SK-MEL-5 (cell line): ENCODE data around the gene PRKCA. TPM values are rescaled to one million over a fixed set of nuclear protein-coding genes. Genes with fewer than 3 reads are reported as not detected.
"Not testable (repeated sequence)": the region's sequence is repeated elsewhere in the genome, so short reads cannot be mapped to it uniquely, and the experiment has no call there.

Experiments
- DNase-seq: peaks from one replicate; pipeline ENCODE4 v3.0.0-alpha.2; 2016; ENCODE audit warnings: low read depth, low spot score
- in situ Hi-C: cut with HindIII; loops from 2 replicates; pipeline ENCODE4 v1.10.0; 2016; ENCODE audit warnings: low sequenced_read_pairs, high pct_unique_total_duplicates, low pct_unique_long_range_greater_than_20kb
- total RNA-seq: library from RNA; depleted of rRNA; stranded (reverse); fragments of >200 nt; shearing (Covaris generic); gene quantifications from 2 replicates; pipeline ENCODE4 v1.2.3, GENCODE V29; 2014

Gene PRKCA
- total RNA-seq, 1 experiment from 2014 or later = 7.3 TPM

- in situ Hi-C loops = no loop called here
- DNase-seq = no peak
Measured at GRCh38 chr17:66283296-66283934, 19.0 kb upstream of the PRKCA start.

GRCh38 chr17:66283971-66284370, 18.4 kb upstream of the PRKCA start:
- in situ Hi-C loops = no loop called here
- peak; percentile 22 for DNase-seq

GRCh38 chr17:66285149-66285548, 17.3 kb upstream of the PRKCA start:
- in situ Hi-C loops = no loop called here
- no peak for DNase-seq

DNA sequence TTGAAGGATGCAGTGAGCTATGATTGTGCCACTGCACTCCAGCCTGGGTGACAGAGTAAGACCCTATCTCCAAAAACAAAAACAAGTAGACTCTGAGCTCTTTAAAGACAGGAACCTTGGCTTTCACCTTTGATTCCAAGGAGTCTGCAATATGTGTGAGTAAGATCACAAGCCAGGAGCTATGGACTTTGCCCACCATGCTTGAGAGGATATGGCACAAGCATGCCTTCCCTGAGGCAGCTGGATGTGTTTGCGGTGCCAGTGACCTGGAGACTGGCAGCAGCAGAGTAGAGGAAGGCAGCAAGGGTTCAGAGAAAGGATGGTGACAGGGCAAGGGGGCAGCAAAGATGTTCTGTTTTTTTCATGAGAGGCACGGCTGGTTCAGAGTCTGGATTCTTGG, 14.5 kb upstream of the PRKCA start:
- no peak for DNase-seq
- in situ Hi-C loops = no loop called here

- in situ Hi-C loops = no loop called here
- peak; percentile 55 for DNase-seq
Measured at GRCh38 chr17:66290101-66290722, 12.2 kb upstream of the PRKCA start.

- no peak for DNase-seq
- in situ Hi-C loops = no loop called here
Measured at GRCh38 chr17:66292353-66292752, 10.1 kb upstream of the PRKCA start.

DNA sequence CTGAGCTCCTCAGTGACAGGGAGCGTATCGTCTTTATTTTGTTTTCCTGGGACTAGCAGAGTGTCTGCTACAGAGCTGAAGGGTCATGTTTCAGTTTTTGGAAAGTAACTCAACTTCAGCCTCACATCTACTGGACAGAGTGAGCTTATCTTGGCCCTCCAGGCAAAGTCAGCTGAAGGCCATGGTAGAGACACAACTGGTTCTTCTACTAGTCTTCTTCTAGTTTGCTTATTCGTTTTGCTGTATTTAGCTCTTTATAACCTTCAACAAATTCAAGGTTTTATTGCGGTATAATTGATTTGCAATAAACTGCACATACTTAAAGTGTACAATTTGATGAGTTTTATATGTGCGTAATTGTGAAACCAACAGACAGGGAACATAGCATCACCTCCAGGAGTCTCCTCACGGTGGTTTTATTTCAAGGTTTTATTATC, 6.1 kb upstream of the PRKCA start:
- no peak for DNase-seq
- in situ Hi-C loops = no loop called here

GRCh38 chr17:66297443-66297842, 5.0 kb upstream of the PRKCA start:
- DNase-seq, in situ Hi-C loops: not testable (repeated sequence)

GRCh38 chr17:66299711-66300110, 2.7 kb upstream of the PRKCA start:
- in situ Hi-C loops = no loop called here
- DNase-seq = no peak

- DNase-seq = no peak
- in situ Hi-C loops = no loop called here
Measured at GRCh38 chr17:66300956-66301355, 1.5 kb upstream of the PRKCA start.

GRCh38 chr17:66301367-66301863, 998 bp upstream of the PRKCA start:
- in situ Hi-C loops = no loop called here
- no peak for DNase-seq

DNA sequence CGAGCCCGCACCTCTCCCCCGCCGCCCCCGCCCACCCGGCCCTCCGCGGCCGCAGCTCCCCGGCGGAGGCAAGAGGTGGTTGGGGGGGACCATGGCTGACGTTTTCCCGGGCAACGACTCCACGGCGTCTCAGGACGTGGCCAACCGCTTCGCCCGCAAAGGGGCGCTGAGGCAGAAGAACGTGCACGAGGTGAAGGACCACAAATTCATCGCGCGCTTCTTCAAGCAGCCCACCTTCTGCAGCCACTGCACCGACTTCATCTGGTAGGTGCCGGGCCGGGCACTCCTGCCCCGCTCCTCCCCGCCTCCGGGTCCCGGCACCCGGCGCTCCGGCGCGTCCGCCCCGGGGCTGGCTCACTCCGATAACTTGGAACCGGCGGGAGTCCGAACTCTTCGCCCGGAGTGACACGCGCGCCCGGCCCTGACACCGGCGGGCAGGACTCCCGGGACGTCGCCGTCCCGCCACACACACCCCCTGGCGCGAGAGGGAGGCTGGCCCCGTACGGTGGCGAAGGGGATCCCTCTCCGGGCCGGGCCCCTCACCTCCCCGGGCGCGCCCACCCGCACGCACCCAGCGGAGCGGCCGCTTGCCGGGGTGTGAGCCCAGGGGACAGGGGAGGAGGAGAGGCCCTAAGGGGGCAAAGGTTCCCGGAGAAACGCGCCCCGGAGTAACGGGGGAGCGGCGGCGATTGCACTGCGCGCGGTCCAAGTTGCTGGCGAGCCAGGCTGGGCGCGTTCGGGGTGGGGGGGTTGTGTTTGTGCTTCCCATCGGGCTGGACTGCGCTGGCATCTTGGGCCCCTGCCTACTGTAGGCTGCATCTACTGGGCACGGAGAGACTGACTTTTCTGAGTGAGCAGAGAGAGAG, 581 bp downstream of the PRKCA start:
- peak; percentile 84 for DNase-seq
- in situ Hi-C loops = no loop called here

DNA sequence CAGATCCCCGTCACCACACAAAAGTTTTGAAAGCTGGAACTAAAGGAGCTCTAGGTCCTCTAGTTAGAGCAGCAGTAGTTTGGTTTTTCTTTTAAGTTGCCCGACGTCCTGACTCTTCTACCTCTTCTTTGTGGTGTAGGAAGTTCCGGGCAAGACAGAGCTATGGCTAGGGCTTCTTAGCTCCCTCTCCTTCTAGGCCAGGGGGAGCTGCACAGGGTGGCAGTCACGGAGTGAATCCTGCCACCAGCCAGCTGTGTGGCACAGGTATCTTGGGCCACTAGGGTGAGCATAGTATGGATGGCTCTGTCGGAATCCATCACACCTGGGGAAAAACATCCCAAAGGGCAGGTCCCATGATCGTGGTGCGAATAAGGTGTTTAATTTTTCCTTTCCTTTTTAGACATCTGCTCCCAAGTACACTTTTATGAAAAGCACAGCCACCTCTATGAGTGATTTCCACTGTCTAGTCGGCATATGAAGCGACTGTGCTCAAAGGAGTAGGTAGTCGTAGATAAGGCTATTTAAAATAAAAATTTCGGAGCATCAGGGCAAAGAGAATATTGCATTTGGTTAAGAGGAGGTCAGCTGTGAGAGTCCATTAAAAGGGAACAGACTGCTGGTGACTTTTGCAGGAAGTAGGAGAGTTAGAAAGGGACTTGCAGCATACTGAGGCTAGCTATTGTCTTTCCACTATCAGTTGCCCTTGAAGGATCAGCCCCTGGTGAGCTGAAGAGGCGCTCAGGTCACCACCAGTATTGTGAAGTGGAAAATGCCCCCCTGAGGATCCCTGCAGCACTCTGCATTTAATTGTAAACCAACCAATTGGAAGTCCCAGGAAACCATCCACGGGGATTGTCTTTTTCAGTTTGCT, 2.1 kb downstream of the PRKCA start:
- DNase-seq = peak; percentile 55

GRCh38 chr17:66306446-66306845, 4.0 kb downstream of the PRKCA start:
- no peak for DNase-seq
- in situ Hi-C loops = no loop called here

More for the DNA sequence above, 2.1 kb downstream of the PRKCA start:
- in situ Hi-C loops = no loop called here

DNA sequence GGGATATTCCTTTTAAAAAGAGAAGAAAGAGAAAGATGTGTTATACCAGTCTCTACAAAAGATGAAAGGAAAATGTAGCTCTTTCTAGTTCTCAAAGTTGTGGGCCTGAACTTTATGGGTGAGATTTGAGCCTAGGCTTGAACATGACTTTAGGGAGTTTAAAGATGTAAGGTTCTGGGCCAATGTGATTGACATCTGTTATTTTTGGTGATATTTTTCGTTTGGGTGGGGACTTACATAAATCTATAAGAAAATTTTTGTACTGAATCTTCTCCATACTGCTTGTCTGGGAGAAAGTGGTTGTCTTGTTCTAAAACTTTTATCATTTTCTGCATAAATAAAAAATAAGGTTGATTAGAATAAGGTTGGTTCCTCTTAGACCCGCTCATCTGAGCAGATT, 4.8 kb downstream of the PRKCA start:
- in situ Hi-C loops = no loop called here
- DNase-seq = no peak

- in situ Hi-C loops = no loop called here
- no peak for DNase-seq
Measured at GRCh38 chr17:66308856-66309255, 6.4 kb downstream of the PRKCA start.

DNA sequence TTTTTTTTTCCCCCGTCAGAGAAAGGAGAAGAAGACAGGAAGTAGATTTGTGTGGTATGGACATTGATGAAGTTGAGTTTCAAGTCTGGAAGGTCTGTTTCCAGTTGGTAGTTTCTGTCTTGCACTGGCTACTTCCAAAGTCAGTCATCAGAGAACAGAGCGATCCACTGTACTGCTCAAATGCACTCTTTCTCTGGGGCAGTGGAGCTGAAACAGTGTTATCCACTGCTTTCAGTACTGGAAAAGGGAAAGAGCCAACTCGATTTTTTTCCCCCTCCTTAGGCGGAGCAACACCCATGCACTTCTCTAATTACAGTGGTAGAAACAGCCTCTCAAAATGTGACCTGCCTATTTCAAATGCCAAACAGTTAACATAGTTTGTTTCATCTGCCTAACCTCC, 7.4 kb downstream of the PRKCA start:
- in situ Hi-C loops = no loop called here
- no peak for DNase-seq
